HG03457 (cell line): ENCODE data around the gene DRD4.
"Not testable (repeated sequence)": the region's sequence is repeated elsewhere in the genome, so short reads cannot be mapped to it uniquely, and the experiment has no call there.

Source experiments
- ATAC-seq: cut with Tn5 transposase; IDR thresholded peaks from one replicate; pipeline ENCODE4 v1.9.1; 2021; ENCODE audit warnings: moderate number of reproducible peaks; ENCODE audit not compliant: unreplicated experiment

Gene DRD4

GRCh38 chr11:665704-666281 is 28.7 kb downstream of the DRD4 start:
- no peak for ATAC-seq

GRCh38 chr11:673866-674265 is 36.8 kb downstream of the DRD4 start:
- no peak for ATAC-seq

GRCh38 chr11:674406-674805 is 37.3 kb downstream of the DRD4 start:
- ATAC-seq = no peak

GRCh38 chr11:678297-678696 is 41.2 kb downstream of the DRD4 start:
- no peak for ATAC-seq

- no peak for ATAC-seq
These were observed 42.5 kb downstream of the DRD4 start for GRCh38 chr11:679271-680207.

GRCh38 chr11:680476-680875 is 43.4 kb downstream of the DRD4 start:
- no peak for ATAC-seq

GRCh38 chr11:680970-681369 is 43.9 kb downstream of the DRD4 start:
- no peak for ATAC-seq

GRCh38 chr11:686451-687243 is 49.6 kb downstream of the DRD4 start:
- no peak for ATAC-seq

- no peak for ATAC-seq
These were observed 50.7 kb downstream of the DRD4 start for GRCh38 chr11:687751-688150.

GRCh38 chr11:688681-689080 is 51.6 kb downstream of the DRD4 start:
- no peak for ATAC-seq

GRCh38 chr11:689625-690024 is 52.6 kb downstream of the DRD4 start:
- no peak for ATAC-seq

GRCh38 chr11:690244-690643 is 53.2 kb downstream of the DRD4 start:
- ATAC-seq = not testable (repeated sequence)
